Activated CD8-positive, alpha-beta memory T cell treated with anti-CD3 and anti-CD28 coated beads, Interleukin-2, amount 50 U/mL, for 4 hours (primary cell): ENCODE measurements around the gene VPS26A.
"Not testable (repeated sequence)": the region's sequence is repeated elsewhere in the genome, so short reads cannot be mapped to it uniquely, and the experiment has no call there.

Source experiments
- DNase-seq: peaks from one replicate; pipeline ENCODE4 v3.0.0-alpha.2; 2020

Gene VPS26A

GRCh38 chr10:69103784-69104183 lies 20.2 kb upstream of the VPS26A start:
- no peak for DNase-seq

GRCh38 chr10:69104994-69105790 lies 18.8 kb upstream of the VPS26A start:
- DNase-seq = no peak

GRCh38 chr10:69107176-69107490 lies 16.8 kb upstream of the VPS26A start:
- DNase-seq = no peak

GRCh38 chr10:69107699-69108098 lies 16.3 kb upstream of the VPS26A start:
- DNase-seq = no peak

GRCh38 chr10:69119896-69120295 lies 4.1 kb upstream of the VPS26A start:
- no peak for DNase-seq

- DNase-seq = no peak
Observed at GRCh38 chr10:69123306-69123746, 652 bp upstream of the VPS26A start.

GRCh38 chr10:69124563-69125268 lies 738 bp downstream of the VPS26A start:
- peak; percentile 55 for DNase-seq

- no peak for DNase-seq
Observed at GRCh38 chr10:69125554-69125953, 1.6 kb downstream of the VPS26A start.

- no peak for DNase-seq
Observed at GRCh38 chr10:69130251-69130650, 6.3 kb downstream of the VPS26A start.

- no peak for DNase-seq
Observed at GRCh38 chr10:69139961-69140360, 16.0 kb downstream of the VPS26A start.

- no peak for DNase-seq
Observed at GRCh38 chr10:69141304-69141703, 17.3 kb downstream of the VPS26A start.

GRCh38 chr10:69142074-69142473 lies 18.1 kb downstream of the VPS26A start:
- not testable (repeated sequence) for DNase-seq

- DNase-seq = no peak
Observed at GRCh38 chr10:69142983-69143382, 19.0 kb downstream of the VPS26A start.

- DNase-seq = no peak
Observed at GRCh38 chr10:69145329-69145728, 21.4 kb downstream of the VPS26A start.

GRCh38 chr10:69145864-69146263 lies 21.9 kb downstream of the VPS26A start:
- no peak for DNase-seq

- no peak for DNase-seq
Observed at GRCh38 chr10:69146759-69147158, 22.8 kb downstream of the VPS26A start.

- DNase-seq = no peak
Observed at GRCh38 chr10:69151984-69152383, 28.0 kb downstream of the VPS26A start.

- DNase-seq = no peak
Observed at GRCh38 chr10:69153227-69153626, 29.2 kb downstream of the VPS26A start.

GRCh38 chr10:69160809-69161241 lies 36.8 kb downstream of the VPS26A start:
- no peak for DNase-seq

GRCh38 chr10:69168493-69168892 lies 44.5 kb downstream of the VPS26A start:
- DNase-seq = no peak

- DNase-seq = no peak
Observed at GRCh38 chr10:69172241-69172982, 48.4 kb downstream of the VPS26A start.

GRCh38 chr10:69175326-69175725 lies 51.3 kb downstream of the VPS26A start:
- not testable (repeated sequence) for DNase-seq

GRCh38 chr10:69176823-69177222 lies 52.8 kb downstream of the VPS26A start:
- DNase-seq = no peak
